ENCODE measurements around the gene ZBTB12.
"Not testable (repeated sequence)": the region's sequence is repeated elsewhere in the genome, so short reads cannot be mapped to it uniquely, and the experiment has no call there.

DNA sequence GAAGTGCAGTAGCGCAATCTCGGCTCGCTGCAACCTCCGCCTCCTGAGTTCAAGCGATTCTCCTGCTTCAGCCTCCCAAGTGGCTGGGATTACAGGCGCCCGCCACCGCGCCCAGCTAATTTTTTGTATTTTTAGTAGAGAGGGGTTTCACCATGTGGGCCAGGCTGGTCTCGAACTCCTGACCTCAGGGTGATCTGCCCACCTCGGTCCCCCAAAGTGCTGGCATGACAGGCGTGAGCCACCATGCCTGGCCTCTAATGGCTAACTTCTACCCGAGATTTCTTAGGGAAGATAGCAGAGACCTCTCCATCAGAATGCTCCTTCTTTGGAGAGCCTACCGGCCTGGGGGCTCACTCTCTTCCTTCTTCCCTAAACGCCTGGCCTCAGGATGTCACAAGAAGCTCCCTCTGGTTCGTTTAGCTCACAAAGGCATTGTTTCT lies 37.7 kb downstream of the ZBTB12 start:
- TF ChIP-seq, protein P1, sequence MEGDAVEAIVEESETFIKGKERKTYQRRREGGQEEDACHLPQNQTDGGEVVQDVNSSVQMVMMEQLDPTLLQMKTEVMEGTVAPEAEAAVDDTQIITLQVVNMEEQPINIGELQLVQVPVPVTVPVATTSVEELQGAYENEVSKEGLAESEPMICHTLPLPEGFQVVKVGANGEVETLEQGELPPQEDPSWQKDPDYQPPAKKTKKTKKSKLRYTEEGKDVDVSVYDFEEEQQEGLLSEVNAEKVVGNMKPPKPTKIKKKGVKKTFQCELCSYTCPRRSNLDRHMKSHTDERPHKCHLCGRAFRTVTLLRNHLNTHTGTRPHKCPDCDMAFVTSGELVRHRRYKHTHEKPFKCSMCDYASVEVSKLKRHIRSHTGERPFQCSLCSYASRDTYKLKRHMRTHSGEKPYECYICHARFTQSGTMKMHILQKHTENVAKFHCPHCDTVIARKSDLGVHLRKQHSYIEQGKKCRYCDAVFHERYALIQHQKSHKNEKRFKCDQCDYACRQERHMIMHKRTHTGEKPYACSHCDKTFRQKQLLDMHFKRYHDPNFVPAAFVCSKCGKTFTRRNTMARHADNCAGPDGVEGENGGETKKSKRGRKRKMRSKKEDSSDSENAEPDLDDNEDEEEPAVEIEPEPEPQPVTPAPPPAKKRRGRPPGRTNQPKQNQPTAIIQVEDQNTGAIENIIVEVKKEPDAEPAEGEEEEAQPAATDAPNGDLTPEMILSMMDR (IDR thresholded peaks at IDR 0.05): peak; percentile 19; the same call in 1 of the 2 replicates
- TF ChIP-seq ZFX (IDR thresholded peaks at IDR 0.05; ENCODE audit: borderline replicate concordance): not testable (repeated sequence)
